Stimulated activated CD4-positive, alpha-beta T cell treated with anti-CD3 and anti-CD28 coated beads, Interleukin-4, amount 100 ng/mL, for 48 hours (primary cell): ENCODE results near the gene CD163L1.
"Not testable (repeated sequence)": the region's sequence is repeated elsewhere in the genome, so short reads cannot be mapped to it uniquely, and the experiment has no call there.

Experiments used
- DNase-seq, 2 donors: peaks; one replicate each; pipeline ENCODE4 v3.0.0-alpha.2; 2020; ENCODE audit warnings: low read depth in 2 of 2

CD163L1 gene

DNA sequence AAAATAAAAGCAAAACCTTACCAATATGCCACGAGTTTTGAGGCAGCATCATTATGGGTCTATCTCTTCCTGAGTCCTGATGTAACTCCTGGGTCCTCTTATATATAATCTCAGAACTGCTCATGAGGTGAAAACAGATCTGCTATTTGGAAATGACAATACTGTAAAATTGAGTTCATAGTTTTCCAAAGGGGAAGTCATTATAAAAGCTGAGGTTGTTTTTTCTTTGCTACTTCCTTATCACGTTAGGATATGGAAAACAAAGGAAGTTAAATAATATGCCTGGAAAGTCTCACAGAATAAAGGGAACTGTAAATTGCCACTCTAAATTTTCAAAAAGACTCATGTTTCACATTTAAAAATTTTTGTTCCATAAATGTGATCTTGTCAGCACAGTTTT is at the start of gene CD163L1:
Gene CD163L1, minus strand, starts transcription at position 78 of the 400 bp plus-strand sequence. Its CDS starts 26 bp downstream, at position 52.
- DNase-seq: no peak

GRCh38 chr12:7493006-7493405 is 49.1 kb upstream of the CD163L1 start:
- no peak for DNase-seq

- no peak for DNase-seq
Measured at GRCh38 chr12:7486512-7486911, 42.6 kb upstream of the CD163L1 start.

DNA sequence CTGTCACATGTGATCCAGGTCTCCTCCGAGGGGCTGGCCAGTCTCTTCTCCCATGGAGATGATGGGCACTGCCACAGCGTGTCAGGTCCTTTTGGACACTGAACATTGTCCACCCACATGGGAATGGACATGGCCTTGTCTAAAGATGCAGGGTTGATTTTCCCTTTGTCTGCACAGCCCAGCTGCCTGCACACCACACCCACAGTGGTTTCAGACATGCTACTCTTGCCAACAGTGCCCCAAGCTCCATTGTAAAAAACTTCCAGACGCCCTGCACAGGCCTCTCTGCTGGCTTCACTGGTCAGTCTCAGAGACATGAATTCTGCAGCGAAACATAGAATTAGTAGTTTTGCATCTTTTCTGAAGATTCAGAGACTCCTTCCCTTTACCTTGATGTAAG is 41.1 kb upstream of the CD163L1 start:
- no peak for DNase-seq

DNA sequence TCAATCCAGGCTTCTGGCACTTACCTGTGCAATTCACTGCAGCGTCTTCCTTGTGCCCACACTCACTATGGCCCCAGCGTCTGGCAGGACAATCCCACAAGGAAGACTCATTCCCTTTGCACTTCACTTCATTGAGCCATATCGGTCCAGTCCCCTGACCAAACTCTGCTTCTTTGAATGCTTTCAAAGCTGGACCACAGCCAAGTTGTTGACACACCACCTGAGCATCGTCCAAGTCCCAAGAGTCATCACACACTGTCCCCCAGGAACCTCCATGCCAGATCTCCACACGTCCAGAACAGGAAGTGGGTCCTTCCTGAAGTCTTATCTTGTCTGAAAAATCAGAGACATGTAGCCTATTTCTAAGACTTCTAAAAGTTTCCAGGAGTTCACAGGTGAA is 39.4 kb upstream of the CD163L1 start:
- no peak for DNase-seq

GRCh38 chr12:7479771-7480170 is 35.8 kb upstream of the CD163L1 start:
- no peak for DNase-seq

DNA sequence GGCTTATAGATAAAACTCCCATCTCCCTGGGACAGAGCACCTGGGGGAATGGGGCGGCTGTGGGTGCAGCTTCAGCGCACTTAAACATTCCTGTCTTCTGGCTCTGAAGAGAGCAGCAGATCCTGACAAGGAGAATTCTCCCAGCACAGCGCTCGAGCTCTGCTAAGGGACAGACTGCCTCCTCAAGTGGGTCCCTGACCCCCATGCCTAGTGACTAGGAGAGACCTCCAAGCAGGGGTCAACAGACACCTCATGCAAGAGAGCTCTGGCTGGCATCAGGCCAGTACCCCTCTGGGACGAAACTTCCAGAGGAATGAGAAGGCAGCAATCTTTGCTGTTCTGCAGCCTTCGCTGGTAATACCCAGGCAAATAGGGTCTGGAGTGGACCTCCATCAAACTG is 28.1 kb upstream of the CD163L1 start:
- no peak for DNase-seq

DNA sequence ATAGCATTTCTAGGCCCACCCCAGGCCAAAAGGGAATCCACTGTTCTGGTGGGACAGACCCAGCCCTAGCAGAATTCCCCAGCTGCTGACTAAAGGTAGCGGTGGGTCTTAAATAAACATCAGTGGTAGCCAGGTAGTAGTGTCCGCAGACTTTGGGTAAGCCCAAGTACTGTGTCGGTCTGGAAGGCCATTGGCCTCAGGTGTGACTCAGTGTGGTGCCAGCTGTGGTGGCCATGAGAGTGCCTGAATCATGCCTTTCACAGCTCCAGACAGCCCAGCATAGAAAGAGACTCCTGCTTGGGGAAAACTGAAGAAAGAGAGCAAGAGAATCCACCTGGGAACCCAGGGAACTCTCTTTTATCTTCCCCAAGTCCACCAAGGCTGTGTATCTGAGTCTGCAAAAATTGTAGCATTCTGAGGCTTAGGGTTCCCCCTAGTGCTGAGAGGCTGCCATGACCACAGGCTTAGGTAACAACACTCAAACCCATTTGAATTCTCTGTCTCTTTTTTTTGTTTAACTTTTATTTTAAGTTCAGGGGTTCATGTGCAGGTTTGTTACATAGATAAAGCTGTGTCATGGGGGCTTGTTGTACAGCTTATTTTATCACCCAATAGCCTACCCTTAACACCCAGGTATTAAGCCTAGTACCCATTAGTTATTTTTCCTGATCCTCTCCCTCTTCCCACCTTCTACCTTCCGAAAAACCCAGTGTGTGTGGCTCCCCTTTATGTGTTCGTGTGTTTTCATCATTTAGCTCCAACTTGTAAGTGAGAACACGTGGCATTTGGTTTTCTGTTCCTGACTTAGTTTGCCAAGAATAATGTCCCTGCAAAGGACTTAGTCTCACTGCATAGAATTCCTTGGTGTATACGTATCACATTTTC is 16.7 kb upstream of the CD163L1 start:
- peak in 1 of 2 donors; percentile 24 for DNase-seq

DNA sequence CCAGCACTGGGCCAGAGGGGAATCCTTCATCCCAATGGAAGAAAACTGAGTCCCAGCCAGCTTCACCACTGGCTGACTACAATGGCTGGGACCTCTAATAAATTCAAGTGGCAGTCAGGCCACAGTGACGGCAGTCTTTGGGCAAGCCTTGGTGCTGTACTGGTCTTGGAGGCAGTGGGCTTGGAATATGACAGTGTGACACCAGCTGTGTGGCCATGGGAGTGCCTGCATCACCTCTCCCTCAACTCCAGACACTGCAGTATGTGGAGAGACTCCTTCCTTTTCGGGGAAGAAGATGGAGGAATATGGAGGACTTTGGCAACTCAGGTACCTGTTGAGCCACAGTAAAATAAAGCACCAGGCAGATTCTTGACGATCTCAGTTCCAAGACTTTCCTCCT is 16.0 kb upstream of the CD163L1 start:
- no peak for DNase-seq

DNA sequence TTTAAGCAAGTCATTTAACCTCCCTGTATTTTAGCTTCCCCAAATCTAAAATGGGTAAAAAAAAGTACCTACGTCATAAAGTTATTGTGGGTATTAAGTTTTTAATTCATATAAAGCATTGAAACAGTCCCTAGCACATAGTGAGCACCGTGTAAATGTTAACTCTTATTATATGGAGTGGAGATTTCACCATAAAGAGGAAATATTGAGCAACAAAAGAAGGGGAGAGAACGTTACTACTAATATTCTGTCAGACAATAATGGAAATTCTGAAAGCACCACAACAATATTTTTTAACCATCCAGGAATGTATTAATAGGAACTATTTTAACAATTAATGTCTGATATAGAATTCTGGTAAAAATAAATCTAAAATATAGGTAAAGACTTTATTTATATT is 7.8 kb upstream of the CD163L1 start:
- no peak for DNase-seq

GRCh38 chr12:7450667-7451066 is 6.7 kb upstream of the CD163L1 start:
- no peak for DNase-seq

- DNase-seq: no peak
Measured at GRCh38 chr12:7448099-7448498, 4.1 kb upstream of the CD163L1 start.

DNA sequence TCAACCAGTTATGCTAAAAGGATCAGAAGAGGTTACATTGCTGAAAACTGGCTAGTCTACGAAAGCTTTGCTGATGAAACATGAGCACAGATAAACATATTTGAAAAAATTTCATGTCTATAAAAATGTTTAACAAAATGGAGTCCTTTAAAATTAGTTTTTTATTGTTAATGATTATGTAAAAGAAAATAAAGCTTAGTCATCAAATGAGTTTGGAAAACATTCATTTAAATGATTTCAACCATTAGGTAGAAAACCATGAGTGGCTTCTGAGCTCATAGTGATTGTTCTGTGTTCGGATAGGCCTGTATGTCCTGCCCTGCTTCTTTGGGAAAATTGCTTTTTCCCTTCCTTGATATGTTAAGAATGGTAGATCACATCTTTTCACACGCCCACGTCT is 584 bp upstream of the CD163L1 start:
- no peak for DNase-seq

DNA sequence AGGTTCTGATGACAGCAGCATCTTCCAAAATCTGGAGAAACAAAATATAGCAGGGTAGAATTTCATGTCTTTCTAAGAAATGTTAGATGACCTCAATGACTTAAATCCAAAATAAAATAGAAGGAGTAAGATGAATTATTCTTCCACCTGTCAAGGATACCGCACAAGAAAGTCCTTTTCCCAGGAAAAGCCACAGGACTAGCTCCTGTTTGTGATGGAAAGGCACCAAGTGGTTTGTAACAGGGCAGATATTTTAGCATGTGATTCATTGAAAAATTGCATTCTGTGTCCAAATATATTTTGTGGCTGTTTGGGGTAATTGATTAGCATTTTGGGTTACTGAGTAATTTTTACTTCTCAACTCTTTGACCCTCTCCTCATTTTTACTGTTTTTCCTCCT is 2.7 kb downstream of the CD163L1 start:
- no peak for DNase-seq

- peak; percentile 26 to 33 for DNase-seq
Measured at GRCh38 chr12:7439579-7440505, 4.1 kb downstream of the CD163L1 start.

DNA sequence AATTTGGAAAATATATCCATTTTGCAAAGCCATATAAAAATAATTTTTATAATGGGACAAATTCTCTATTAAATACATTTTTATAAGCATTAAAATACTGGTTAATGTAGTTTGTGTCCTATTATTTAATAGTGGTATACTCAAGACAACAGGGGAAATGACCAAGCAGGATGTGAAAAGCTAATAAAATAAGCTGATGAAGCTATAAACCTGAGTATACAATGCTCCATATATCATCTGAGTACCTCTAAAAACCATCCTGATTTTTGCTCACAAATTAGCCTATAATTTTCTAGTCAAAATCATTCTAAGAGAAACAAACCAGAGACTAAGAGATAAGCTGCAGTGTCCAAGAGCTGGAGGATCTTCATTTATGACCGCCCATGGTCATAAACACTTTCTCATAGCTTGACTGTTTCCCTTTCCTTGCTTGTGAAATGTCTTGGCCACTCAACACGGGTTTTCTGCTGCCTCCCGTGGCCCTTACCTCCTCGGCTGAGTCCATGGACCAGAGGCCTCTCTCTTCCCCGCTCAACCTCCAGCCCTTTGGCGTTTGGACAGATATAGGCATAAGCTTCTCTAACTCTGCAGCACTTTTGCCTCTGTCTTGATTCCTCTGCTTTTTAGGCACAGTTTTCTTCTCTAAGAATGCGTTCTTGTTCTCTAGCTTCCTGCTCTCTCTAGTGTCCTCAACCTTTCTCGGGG is 5.5 kb downstream of the CD163L1 start:
- DNase-seq: not testable (repeated sequence)

- DNase-seq: not testable (repeated sequence)
Measured at GRCh38 chr12:7437494-7437893, 6.5 kb downstream of the CD163L1 start.

GRCh38 chr12:7434670-7435069 is 9.3 kb downstream of the CD163L1 start:
- no peak for DNase-seq

GRCh38 chr12:7433276-7433822 is 10.6 kb downstream of the CD163L1 start:
- DNase-seq: no peak

DNA sequence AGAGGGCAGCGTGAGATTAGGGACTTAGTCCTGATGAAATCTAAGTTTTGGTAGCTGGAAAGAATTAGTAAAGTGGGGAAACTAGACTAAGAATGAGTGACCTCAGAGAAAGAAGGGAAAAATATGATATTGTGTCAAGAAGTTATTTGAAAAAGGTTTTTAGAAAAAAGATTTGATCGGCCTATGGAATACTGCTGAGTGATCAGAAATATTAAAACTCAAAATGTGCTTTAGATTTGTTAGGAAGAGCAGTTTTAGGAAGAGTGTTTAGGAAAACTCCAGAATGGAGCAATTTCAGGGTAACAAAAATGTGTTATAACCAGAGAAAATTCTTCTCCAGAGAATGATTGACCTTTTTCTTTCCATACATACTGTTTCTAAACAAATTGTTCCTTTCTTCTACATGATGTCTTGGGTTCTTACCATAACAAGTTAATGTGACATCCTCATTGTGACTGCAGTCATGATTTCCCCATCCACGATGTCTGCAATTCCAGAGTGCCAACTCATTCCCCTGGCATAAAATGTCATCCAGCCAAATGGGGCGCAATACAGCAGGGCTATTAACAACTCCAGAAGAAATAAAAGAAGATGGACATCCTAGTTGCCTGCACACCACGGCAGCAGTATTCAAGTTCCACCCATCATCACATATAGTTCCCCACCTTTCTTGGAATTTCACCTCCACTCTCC is 11.8 kb downstream of the CD163L1 start:
- no peak for DNase-seq

DNA sequence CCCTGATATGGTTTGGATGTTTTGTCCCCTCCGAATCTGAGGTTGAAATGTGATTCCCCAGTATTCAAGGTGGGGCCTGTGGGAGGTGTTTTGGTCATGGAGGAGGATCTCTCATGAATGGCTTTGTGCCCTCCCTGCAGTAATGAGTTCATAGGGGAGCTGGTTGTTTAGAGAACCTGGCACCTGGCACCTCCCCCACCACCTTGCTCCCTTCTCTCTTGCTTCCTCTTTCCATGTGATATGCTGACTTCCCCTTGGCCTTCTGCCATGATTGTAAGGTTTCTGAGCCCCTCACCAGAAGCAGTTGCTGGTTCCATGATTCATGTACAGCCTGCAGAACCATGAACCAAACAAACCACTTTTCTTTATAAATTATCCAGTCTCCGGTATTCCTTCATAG is 32.6 kb downstream of the CD163L1 start:
- no peak for DNase-seq
